ENCODE data around the gene FXYD1. TPM values are rescaled to one million over a fixed set of nuclear protein-coding genes. Genes with fewer than 3 reads are reported as not detected.

Gene FXYD1
- total RNA-seq, 1 donor from 2014 or later: 0.52 TPM

GRCh38 chr19:35143231-35143715 is 4.6 kb downstream of the FXYD1 start, which contains the start of gene FXYD7:
Gene FXYD7 (plus strand): TSS chr19:35143255. CDS start chr19:35143334, 79 bp downstream.
- peaks cover 6% of the 10 kb centered on the region for H3K4me1 Mint-ChIP-seq (ENCODE audit: low read depth, unreplicated experiment)
- Histone ChIP-seq H3K36me3 (ENCODE audit: insufficient read depth, low read length) (no peaks in the 10 kb centered on the region), H3K27ac (ENCODE audit: low read depth, low read length) (no peak within 1 kb of the TSS)

DNA sequence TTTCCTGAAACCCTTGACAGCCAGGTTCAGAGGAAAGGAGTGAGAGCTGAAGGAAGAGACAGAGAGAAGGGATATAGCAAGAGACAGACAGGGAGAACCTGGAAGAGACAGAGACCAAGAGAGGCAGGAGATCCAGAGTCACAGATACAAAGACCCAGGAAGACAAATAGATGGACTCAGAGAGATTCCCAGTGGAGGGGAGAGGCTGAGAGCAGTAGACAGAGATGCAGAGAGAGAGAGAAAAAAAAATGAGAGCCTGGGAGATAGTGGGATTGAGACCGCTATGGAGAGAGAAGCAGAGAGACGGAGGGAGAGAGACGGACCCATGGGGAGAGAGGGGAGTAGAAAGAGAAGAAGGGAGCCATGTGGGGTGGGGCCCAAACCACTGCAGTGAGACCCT is 5.2 kb downstream of the FXYD1 start:
- no peak overlapping the region for H3K27ac ChIP-seq (ENCODE audit: low read depth, low read length)
- H3K4me1 ChIP-seq (ENCODE audit: insufficient read depth, low read length): peaks cover 4% of the 10 kb centered on the region
- no peaks in the 10 kb centered on the region for H3K9me3 Mint-ChIP-seq (ENCODE audit: unreplicated experiment)
- H3K27ac Mint-ChIP-seq (ENCODE audit: unreplicated experiment): no peak overlapping the region
- no peak overlapping the region for H2AFZ ChIP-seq (ENCODE audit: low read depth, low read length)
- H3K27me3 Mint-ChIP-seq (ENCODE audit: low read depth, unreplicated experiment): peaks cover 27% of the 10 kb centered on the region
- H3K79me2 ChIP-seq (ENCODE audit: insufficient read depth, low read length): no peaks in the 10 kb centered on the region
- no peaks in the 10 kb centered on the region for H3K9me3 ChIP-seq (ENCODE audit: insufficient read depth, low read depth, low read length)
- no peak overlapping the region for H3K4me2 ChIP-seq (ENCODE audit: low read length)
- TF ChIP-seq EZH2 (IDR thresholded peaks at IDR 0.05; ENCODE audit: insufficient read depth, low read length): no peak
- TF ChIP-seq, protein P1, sequence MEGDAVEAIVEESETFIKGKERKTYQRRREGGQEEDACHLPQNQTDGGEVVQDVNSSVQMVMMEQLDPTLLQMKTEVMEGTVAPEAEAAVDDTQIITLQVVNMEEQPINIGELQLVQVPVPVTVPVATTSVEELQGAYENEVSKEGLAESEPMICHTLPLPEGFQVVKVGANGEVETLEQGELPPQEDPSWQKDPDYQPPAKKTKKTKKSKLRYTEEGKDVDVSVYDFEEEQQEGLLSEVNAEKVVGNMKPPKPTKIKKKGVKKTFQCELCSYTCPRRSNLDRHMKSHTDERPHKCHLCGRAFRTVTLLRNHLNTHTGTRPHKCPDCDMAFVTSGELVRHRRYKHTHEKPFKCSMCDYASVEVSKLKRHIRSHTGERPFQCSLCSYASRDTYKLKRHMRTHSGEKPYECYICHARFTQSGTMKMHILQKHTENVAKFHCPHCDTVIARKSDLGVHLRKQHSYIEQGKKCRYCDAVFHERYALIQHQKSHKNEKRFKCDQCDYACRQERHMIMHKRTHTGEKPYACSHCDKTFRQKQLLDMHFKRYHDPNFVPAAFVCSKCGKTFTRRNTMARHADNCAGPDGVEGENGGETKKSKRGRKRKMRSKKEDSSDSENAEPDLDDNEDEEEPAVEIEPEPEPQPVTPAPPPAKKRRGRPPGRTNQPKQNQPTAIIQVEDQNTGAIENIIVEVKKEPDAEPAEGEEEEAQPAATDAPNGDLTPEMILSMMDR (IDR thresholded peaks at IDR 0.05; ENCODE audit: insufficient read depth, low read depth, low read length): no peak
- peaks cover 6% of the 10 kb centered on the region for H3K4me1 Mint-ChIP-seq (ENCODE audit: low read depth, unreplicated experiment)
- DNase-seq (ENCODE audit: low read depth) (no peak), FAIRE-seq (no peak)
- no peaks in the 10 kb centered on the region for H3K36me3 Mint-ChIP-seq (ENCODE audit: low read depth, unreplicated experiment)
- H3K27me3 ChIP-seq (ENCODE audit: insufficient read depth, low read length): peaks cover 27% of the 10 kb centered on the region
- H3K36me3 ChIP-seq (ENCODE audit: insufficient read depth, low read length): no peaks in the 10 kb centered on the region
- H3K4me3 Mint-ChIP-seq (ENCODE audit: unreplicated experiment): no peak overlapping the region
- no peak overlapping the region for H3K9ac ChIP-seq (ENCODE audit: low read length)
- peaks cover 4% of the 10 kb centered on the region for H4K20me1 ChIP-seq (ENCODE audit: insufficient read depth, low read length)
- no peak overlapping the region for H3K4me3 ChIP-seq (ENCODE audit: insufficient read depth, low read depth, low read length)

More at GRCh38 chr19:35143231-35143715, 4.6 kb downstream of the FXYD1 start, which contains the start of gene FXYD7:
- no peak within 1 kb of the TSS for H3K27ac Mint-ChIP-seq (ENCODE audit: unreplicated experiment)
- no peaks in the 10 kb centered on the region for H3K36me3 Mint-ChIP-seq (ENCODE audit: low read depth, unreplicated experiment)
- FAIRE-seq: no peak
- no peak for DNase-seq (ENCODE audit: low read depth)
- TF ChIP-seq EZH2 (IDR thresholded peaks at IDR 0.05; ENCODE audit: insufficient read depth, low read length): peak; percentile 1
- TF ChIP-seq, protein P1 (IDR thresholded peaks at IDR 0.05; ENCODE audit: insufficient read depth, low read depth, low read length): no peak
- H4K20me1 ChIP-seq (ENCODE audit: insufficient read depth, low read length): peaks cover 4% of the 10 kb centered on the region
- H2AFZ ChIP-seq (ENCODE audit: low read depth, low read length): no peak within 1 kb of the TSS
- H3K27me3 Mint-ChIP-seq (ENCODE audit: low read depth, unreplicated experiment): peaks cover 27% of the 10 kb centered on the region
- no peaks in the 10 kb centered on the region for H3K9me3 Mint-ChIP-seq (ENCODE audit: unreplicated experiment)
- peaks cover 4% of the 10 kb centered on the region for H3K4me1 ChIP-seq (ENCODE audit: insufficient read depth, low read length)
- H3K27me3 ChIP-seq (ENCODE audit: insufficient read depth, low read length): peaks cover 27% of the 10 kb centered on the region
- no peak within 1 kb of the TSS for H3K4me3 ChIP-seq (ENCODE audit: insufficient read depth, low read depth, low read length)
- peak within 1 kb of the TSS; percentile 36 for H3K4me2 ChIP-seq (ENCODE audit: low read length)
- no peaks in the 10 kb centered on the region for H3K9me3 ChIP-seq (ENCODE audit: insufficient read depth, low read depth, low read length)
- no peaks in the 10 kb centered on the region for H3K79me2 ChIP-seq (ENCODE audit: insufficient read depth, low read length)
- peak within 1 kb of the TSS; percentile 74 for H3K4me3 Mint-ChIP-seq (ENCODE audit: unreplicated experiment)
- H3K9ac ChIP-seq (ENCODE audit: low read length): no peak within 1 kb of the TSS

- Histone ChIP-seq H3K27ac (ENCODE audit: low read depth, low read length) (no peak overlapping the region), H3K36me3 (ENCODE audit: insufficient read depth, low read length) (no peaks in the 10 kb centered on the region), H3K4me2 (ENCODE audit: low read length) (no peak overlapping the region), H3K79me2 (ENCODE audit: insufficient read depth, low read length) (no peaks in the 10 kb centered on the region), H4K20me1 (ENCODE audit: insufficient read depth, low read length) (peaks cover 4% of the 10 kb centered on the region), H3K4me1 (ENCODE audit: insufficient read depth, low read length) (peaks cover 4% of the 10 kb centered on the region), H3K9me3 (ENCODE audit: insufficient read depth, low read depth, low read length) (no peaks in the 10 kb centered on the region), H3K9ac (ENCODE audit: low read length) (no peak overlapping the region), H3K4me3 (ENCODE audit: insufficient read depth, low read depth, low read length) (no peak overlapping the region), H3K27me3 (ENCODE audit: insufficient read depth, low read length) (peaks cover 27% of the 10 kb centered on the region), H2AFZ (ENCODE audit: low read depth, low read length) (no peak overlapping the region)
- FAIRE-seq (no peak), DNase-seq (ENCODE audit: low read depth) (no peak)
- Mint-ChIP-seq H3K27me3 (ENCODE audit: low read depth, unreplicated experiment) (peaks cover 24% of the 10 kb centered on the region), H3K4me3 (ENCODE audit: unreplicated experiment) (no peak overlapping the region), H3K4me1 (ENCODE audit: low read depth, unreplicated experiment) (peaks cover 7% of the 10 kb centered on the region), H3K9me3 (ENCODE audit: unreplicated experiment) (no peaks in the 10 kb centered on the region), H3K27ac (ENCODE audit: unreplicated experiment) (no peak overlapping the region), H3K36me3 (ENCODE audit: low read depth, unreplicated experiment) (no peaks in the 10 kb centered on the region)
- TF ChIP-seq, protein P1 (IDR thresholded peaks at IDR 0.05; ENCODE audit: insufficient read depth, low read depth, low read length): no peak
- TF ChIP-seq EZH2 (IDR thresholded peaks at IDR 0.05; ENCODE audit: insufficient read depth, low read length): no peak
Observed at GRCh38 chr19:35144259-35144599, 5.6 kb downstream of the FXYD1 start.
